Measurements from ENCODE around the gene OR10A4. TPM values are rescaled to one million over a fixed set of nuclear protein-coding genes. Genes with fewer than 3 reads are reported as not detected.
"Not testable (repeated sequence)": the region's sequence is repeated elsewhere in the genome, so short reads cannot be mapped to it uniquely, and the experiment has no call there.

The OR10A4 gene
- total and polyA plus RNA-seq, 2 experiments from 2014 or later, result not detected

GRCh38 chr11:6876914-6877313, 489 bp downstream of the OR10A4 start:
- Histone ChIP-seq H3K27ac (no peak overlapping the region), H3K27me3 (no peaks in the 10 kb centered on the region), H4K20me1 (ENCODE audit: insufficient read depth, poor library complexity, severe bottlenecking) (no peaks in the 10 kb centered on the region), H3K4me1 (ENCODE audit: insufficient read depth) (no peaks in the 10 kb centered on the region), H2AFZ (no peak overlapping the region), H3K36me3 (replicated peaks; ENCODE audit: insufficient read depth, low read depth) (no peaks in the 10 kb centered on the region), H3K9me3 (ENCODE audit: low read depth) (no peaks in the 10 kb centered on the region), H3K4me3 (no peak overlapping the region), H3K4me2 (no peak overlapping the region), H3K79me2 (no peaks in the 10 kb centered on the region), H3K9me2 (replicated peaks; ENCODE audit: insufficient read depth) (no peaks in the 10 kb centered on the region)
- 91% methylated on average over 3 of the region's 3 CpGs for WGBS (ENCODE audit: low lambda C conversion rate, missing lambda C conversion rate)
- DNase-seq (ENCODE audit: low spot score), result no peak
- TF ChIP-seq CTCF (IDR thresholded peaks at IDR 0.05; ENCODE audit: poor library complexity) (no peak), EZH2 (IDR thresholded peaks at IDR 0.05; ENCODE audit: borderline replicate concordance) (no peak), EZH2phosphoT487 (IDR thresholded peaks at IDR 0.05; ENCODE audit: low read depth, severe bottlenecking, unreplicated experiment) (no peak)

GRCh38 chr11:6882751-6883150, 6.3 kb downstream of the OR10A4 start:
- no peak overlapping the region for H2AFZ ChIP-seq
- no peak overlapping the region for H3K27ac ChIP-seq
- DNase-seq (ENCODE audit: low spot score), result no peak
- H3K4me1 ChIP-seq (ENCODE audit: insufficient read depth), result no peaks in the 10 kb centered on the region
- TF ChIP-seq EZH2 (IDR thresholded peaks at IDR 0.05; ENCODE audit: borderline replicate concordance) (no peak), EZH2phosphoT487 (IDR thresholded peaks at IDR 0.05; ENCODE audit: low read depth, severe bottlenecking, unreplicated experiment) (no peak), CTCF (IDR thresholded peaks at IDR 0.05; ENCODE audit: poor library complexity) (no peak)
- H3K9me2 ChIP-seq (replicated peaks; ENCODE audit: insufficient read depth), result no peaks in the 10 kb centered on the region
- no peaks in the 10 kb centered on the region for H3K79me2 ChIP-seq
- H3K9me3 ChIP-seq (ENCODE audit: low read depth), result no peaks in the 10 kb centered on the region
- no peaks in the 10 kb centered on the region for H3K27me3 ChIP-seq
- no peaks in the 10 kb centered on the region for H4K20me1 ChIP-seq (ENCODE audit: insufficient read depth, poor library complexity, severe bottlenecking)
- H3K36me3 ChIP-seq (replicated peaks; ENCODE audit: insufficient read depth, low read depth), result no peaks in the 10 kb centered on the region
- H3K4me3 ChIP-seq, result no peak overlapping the region
- H3K4me2 ChIP-seq, result no peak overlapping the region

GRCh38 chr11:6887711-6888110, 11.3 kb downstream of the OR10A4 start:
- H3K9me2 ChIP-seq (replicated peaks; ENCODE audit: insufficient read depth); H3K79me2 ChIP-seq; DNase-seq (ENCODE audit: low spot score); H3K27me3 ChIP-seq; H3K4me2 ChIP-seq; H2AFZ ChIP-seq; H3K4me1 ChIP-seq (ENCODE audit: insufficient read depth); H3K4me3 ChIP-seq; H3K9me3 ChIP-seq (ENCODE audit: low read depth); H4K20me1 ChIP-seq (ENCODE audit: insufficient read depth, poor library complexity, severe bottlenecking); H3K27ac ChIP-seq; H3K36me3 ChIP-seq (replicated peaks; ENCODE audit: insufficient read depth, low read depth): not testable (repeated sequence)
- WGBS (ENCODE audit: low lambda C conversion rate, missing lambda C conversion rate), result 98% methylated on average over 5 of the region's 5 CpGs

- Histone ChIP-seq H3K27ac (no peak overlapping the region), H4K20me1 (ENCODE audit: insufficient read depth, poor library complexity, severe bottlenecking) (no peaks in the 10 kb centered on the region), H3K4me1 (ENCODE audit: insufficient read depth) (no peaks in the 10 kb centered on the region), H2AFZ (no peak overlapping the region), H3K36me3 (replicated peaks; ENCODE audit: insufficient read depth, low read depth) (no peaks in the 10 kb centered on the region), H3K4me3 (no peak overlapping the region), H3K4me2 (no peak overlapping the region), H3K9me3 (ENCODE audit: low read depth) (no peaks in the 10 kb centered on the region), H3K9me2 (replicated peaks; ENCODE audit: insufficient read depth) (no peaks in the 10 kb centered on the region), H3K27me3 (no peaks in the 10 kb centered on the region), H3K79me2 (no peaks in the 10 kb centered on the region)
- WGBS (ENCODE audit: low lambda C conversion rate, missing lambda C conversion rate), result 96% methylated on average over 4 of the region's 4 CpGs
- DNase-seq (ENCODE audit: low spot score), result no peak
- TF ChIP-seq EZH2 (IDR thresholded peaks at IDR 0.05; ENCODE audit: borderline replicate concordance) (no peak), CTCF (IDR thresholded peaks at IDR 0.05; ENCODE audit: poor library complexity) (no peak), EZH2phosphoT487 (IDR thresholded peaks at IDR 0.05; ENCODE audit: low read depth, severe bottlenecking, unreplicated experiment) (no peak)
Observed at GRCh38 chr11:6888830-6889229, 12.4 kb downstream of the OR10A4 start.
